Uterus (tissue), 4 donors: Measurements from ENCODE around the gene SYPL1. TPM values are rescaled to one million over a fixed set of nuclear protein-coding genes. Genes with fewer than 3 reads are reported as not detected.

Source experiments
- DNase-seq, 2 donors: peaks; one replicate each; pipeline ENCODE4 v3.0.0-alpha.2; 2019 to 2020
- H3K27ac ChIP-seq, 2 donors: fragments of 200-600 bp; sonication (generic); 1 replicate in 1 of 2; 2 replicates in 1 of 2; pipeline ENCODE4 v1.5.1; 2016 to 2018
- H3K27me3 ChIP-seq, 2 donors: fragments of 200-600 bp; sonication (generic); one replicate each; pipeline ENCODE4 v1.5.1; 2018 to 2019; ENCODE audit warnings: control low read depth in 1 of 2
- H3K36me3 ChIP-seq, 2 donors: fragments of 200-600 bp; sonication (generic); one replicate each; pipeline ENCODE4 v1.5.1; 2019; ENCODE audit warnings: control low read depth in 1 of 2
- H3K4me1 ChIP-seq, 2 donors: fragments of 200-600 bp; sonication (generic); one replicate each; pipeline ENCODE4 v1.5.1; 2018 to 2019; ENCODE audit warnings: control low read depth in 1 of 2
- H3K4me3 ChIP-seq, 2 donors: fragments of 200-600 bp; sonication (generic); 1 replicate in 1 of 2; 2 replicates in 1 of 2; pipeline ENCODE4 v1.5.1; 2018 to 2019; ENCODE audit warnings: mild to moderate bottlenecking in 1 of 2
- H3K9me3 ChIP-seq, 2 donors: fragments of 200-600 bp; sonication (generic); one replicate each; pipeline ENCODE4 v1.5.1; 2019; ENCODE audit warnings: control low read depth in 1 of 2
- POLR2A ChIP-seq, 2 donors: fragments of 450-650 bp; IDR thresholded peaks; one replicate each; pipeline ENCODE4 v1.6.1; 2016; ENCODE audit warnings: antibody characterized with exemption in 2 of 2, mild to moderate bottlenecking in 1 of 2, moderate library complexity in 1 of 2
- intact Hi-C: fragments of 100-400 bp; cut with DNase I; formaldehyde crosslinking; loops from one replicate; pipeline ENCODE4 v1.15.1; 2023; ENCODE audit warnings: low total_unique reads
- total RNA-seq, 4 donors: library from RNA; depleted of rRNA in 3 of 4; stranded (reverse); fragments of >200 nt in 3 of 4; gene quantifications; one replicate each; pipeline versions ENCODE4 v1.1.0 to v1.2.4, GENCODE V29; 2014 to 2023
- TF ChIP-seq, protein P1 (sequence below), 4 experiments: fragments of 200-600 bp in 2 of 4; fragments of 450-650 bp in 2 of 4; sonication (generic) in 2 of 4; IDR thresholded peaks; one replicate each; pipeline ENCODE4 v1.5.1; 2016 to 2019; ENCODE audit warnings: antibody characterized with exemption in 4 of 4, mild to moderate bottlenecking in 2 of 4, moderate library complexity in 1 of 4
- donor health status: DM: yes; HTN: yes; CAD: no.

SYPL1 gene
- total RNA-seq, 4 donors from 2014 or later = 123 to 220 (median 131) TPM

DNA sequence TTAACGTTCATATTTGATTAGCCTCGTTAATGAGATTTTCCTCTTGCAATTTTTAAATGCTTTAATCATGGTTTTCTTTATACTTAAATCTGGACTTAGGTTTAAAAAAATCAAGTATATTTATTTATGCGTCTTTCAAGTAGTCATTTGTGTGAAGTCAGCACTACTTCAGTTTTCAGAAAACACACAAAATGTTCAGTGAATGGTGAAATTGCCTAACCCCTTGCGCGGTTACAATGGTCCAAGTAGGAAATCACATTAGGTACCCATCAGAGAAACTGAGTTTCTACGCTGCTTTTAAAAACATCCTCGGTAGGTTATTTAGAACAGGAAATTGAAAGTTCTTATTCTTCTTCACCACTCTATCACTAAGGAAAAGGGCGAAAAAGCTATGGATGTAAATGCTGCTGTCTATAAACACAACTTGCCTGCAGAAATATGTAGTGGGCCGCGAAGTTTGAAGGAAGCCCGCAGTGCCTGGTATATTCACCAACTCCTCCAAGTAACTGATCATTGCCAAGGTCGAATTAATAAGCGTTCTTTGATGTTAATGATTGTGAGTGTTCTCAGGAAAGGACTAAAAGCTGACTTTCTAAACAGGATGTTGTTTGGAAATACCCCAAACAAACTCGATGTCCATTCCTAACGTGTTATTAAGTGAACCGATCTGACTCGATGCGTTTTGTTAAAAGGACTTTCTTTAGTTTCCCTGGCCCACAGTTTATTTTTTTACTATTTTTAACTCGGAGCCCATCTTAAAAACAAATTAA is 1.0 kb downstream of the SYPL1 start:
- Histone ChIP-seq H3K4me1 (no peaks in the 10 kb centered on the region), H3K4me3 (peak overlapping the region; percentile 70 to 82), H3K27me3 (no peaks in the 10 kb centered on the region), H3K27ac (peak overlapping the region; percentile 99 to 100), H3K9me3 (no peaks in the 10 kb centered on the region), H3K36me3 (no peaks in the 10 kb centered on the region)
- intact Hi-C loops = loop anchor here (5.0 kb wide), 1 partner anchor 44 kb away; no protein-coding TSS in a partner anchor
- no peak for DNase-seq
- TF ChIP-seq POLR2A (IDR thresholded peaks at IDR 0.05) = no peak
- TF ChIP-seq, protein P1, sequence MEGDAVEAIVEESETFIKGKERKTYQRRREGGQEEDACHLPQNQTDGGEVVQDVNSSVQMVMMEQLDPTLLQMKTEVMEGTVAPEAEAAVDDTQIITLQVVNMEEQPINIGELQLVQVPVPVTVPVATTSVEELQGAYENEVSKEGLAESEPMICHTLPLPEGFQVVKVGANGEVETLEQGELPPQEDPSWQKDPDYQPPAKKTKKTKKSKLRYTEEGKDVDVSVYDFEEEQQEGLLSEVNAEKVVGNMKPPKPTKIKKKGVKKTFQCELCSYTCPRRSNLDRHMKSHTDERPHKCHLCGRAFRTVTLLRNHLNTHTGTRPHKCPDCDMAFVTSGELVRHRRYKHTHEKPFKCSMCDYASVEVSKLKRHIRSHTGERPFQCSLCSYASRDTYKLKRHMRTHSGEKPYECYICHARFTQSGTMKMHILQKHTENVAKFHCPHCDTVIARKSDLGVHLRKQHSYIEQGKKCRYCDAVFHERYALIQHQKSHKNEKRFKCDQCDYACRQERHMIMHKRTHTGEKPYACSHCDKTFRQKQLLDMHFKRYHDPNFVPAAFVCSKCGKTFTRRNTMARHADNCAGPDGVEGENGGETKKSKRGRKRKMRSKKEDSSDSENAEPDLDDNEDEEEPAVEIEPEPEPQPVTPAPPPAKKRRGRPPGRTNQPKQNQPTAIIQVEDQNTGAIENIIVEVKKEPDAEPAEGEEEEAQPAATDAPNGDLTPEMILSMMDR (IDR thresholded peaks at IDR 0.05) = no peak

DNA sequence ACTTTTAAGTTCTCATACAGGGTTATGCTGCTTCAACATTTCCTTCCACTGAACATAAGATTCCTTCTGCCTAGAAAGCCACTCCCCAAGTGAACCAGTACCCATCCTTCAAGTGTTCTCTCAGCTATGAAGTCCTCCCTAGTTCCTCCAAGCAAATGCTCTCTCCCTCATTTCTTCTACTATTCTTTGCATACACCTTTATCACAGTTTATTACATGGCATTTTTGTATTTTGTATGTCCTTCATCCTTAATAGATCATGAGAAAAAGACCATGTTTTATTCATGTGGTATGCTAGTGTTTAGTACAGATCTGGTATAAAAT is 1.9 kb downstream of the SYPL1 start:
- no peaks in the 10 kb centered on the region for H3K9me3 ChIP-seq
- DNase-seq = no peak
- no peaks in the 10 kb centered on the region for H3K27me3 ChIP-seq
- intact Hi-C loops = loop anchor here (5.0 kb wide), 1 partner anchor 43 kb away; no protein-coding TSS in a partner anchor
- H3K4me3 ChIP-seq = peak overlapping the region; percentile 70 to 82
- no peaks in the 10 kb centered on the region for H3K4me1 ChIP-seq
- H3K27ac ChIP-seq = peak overlapping the region; percentile 99 to 100
- H3K36me3 ChIP-seq = no peaks in the 10 kb centered on the region
- TF ChIP-seq POLR2A (IDR thresholded peaks at IDR 0.05) = no peak
- TF ChIP-seq, protein P1 (IDR thresholded peaks at IDR 0.05) = no peak

DNA sequence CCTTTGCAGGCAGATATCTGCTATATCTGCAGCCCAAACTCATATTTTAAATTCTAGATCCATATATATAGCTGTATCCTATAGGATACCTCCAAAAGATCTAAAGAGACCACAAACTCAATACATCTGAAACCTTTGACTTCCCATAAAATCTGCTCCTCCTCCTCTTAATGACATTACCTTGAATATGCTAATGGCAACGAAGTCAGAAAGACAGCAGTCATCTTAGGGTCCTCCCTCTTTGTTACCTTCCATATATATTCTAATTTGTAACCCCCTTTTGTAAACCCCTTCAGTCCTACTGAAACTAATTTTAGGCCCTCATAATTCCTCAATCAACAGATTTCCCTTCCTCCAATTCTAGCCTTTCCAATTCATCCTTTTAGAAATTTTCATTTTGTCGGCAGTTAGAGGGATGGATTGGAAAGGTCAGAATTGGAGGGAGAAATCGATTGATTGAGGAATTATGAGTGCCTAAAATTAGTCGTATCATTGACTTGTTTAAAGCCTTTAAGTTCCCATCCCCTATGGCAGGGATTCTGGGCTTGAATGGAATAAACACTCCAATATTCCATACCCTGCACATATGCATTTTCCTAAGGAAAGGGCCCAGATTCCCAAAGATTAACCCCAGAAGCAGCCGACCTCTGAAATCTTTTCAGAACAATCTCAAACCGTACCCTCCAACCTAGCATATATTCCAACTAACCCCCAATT is 2.4 kb downstream of the SYPL1 start:
- TF ChIP-seq, protein P1 (IDR thresholded peaks at IDR 0.05) = no peak
- no peak for TF ChIP-seq POLR2A (IDR thresholded peaks at IDR 0.05)
- intact Hi-C loops = loop anchor here (5.0 kb wide), 1 partner anchor 42 kb away; no protein-coding TSS in a partner anchor
- H3K27ac ChIP-seq = peak overlapping the region; percentile 99 to 100
- no peaks in the 10 kb centered on the region for H3K4me1 ChIP-seq
- DNase-seq = no peak
- peak overlapping the region; percentile 70 to 82 for H3K4me3 ChIP-seq
- H3K36me3 ChIP-seq = no peaks in the 10 kb centered on the region
- H3K27me3 ChIP-seq = no peaks in the 10 kb centered on the region
- H3K9me3 ChIP-seq = no peaks in the 10 kb centered on the region

DNA sequence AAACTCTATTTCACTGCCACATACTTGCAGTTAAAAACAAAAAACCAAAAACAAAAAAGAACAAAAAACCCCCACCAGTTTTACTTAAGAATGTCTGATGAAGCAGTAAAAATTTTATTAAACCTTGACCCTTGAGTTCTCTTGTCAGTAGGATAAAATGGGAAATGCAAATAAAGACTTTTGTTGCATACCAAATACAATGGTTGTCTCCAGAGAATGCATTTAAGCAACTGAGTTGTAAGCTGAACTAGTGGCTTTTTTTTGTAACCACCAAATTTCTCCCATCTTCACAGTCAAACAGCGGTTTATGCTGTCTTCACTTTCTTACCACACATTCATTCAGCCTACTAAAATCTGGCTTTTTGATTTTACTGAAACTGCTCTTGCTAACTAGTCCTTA is 3.1 kb downstream of the SYPL1 start:
- intact Hi-C loops = no loop called here

More for the DNA sequence above, 3.1 kb downstream of the SYPL1 start:
- no peaks in the 10 kb centered on the region for H3K36me3 ChIP-seq
- no peak for DNase-seq
- H3K27ac ChIP-seq = peak overlapping the region; percentile 66 to 100
- no peak for TF ChIP-seq POLR2A (IDR thresholded peaks at IDR 0.05)
- TF ChIP-seq, protein P1 (IDR thresholded peaks at IDR 0.05) = no peak
- no peaks in the 10 kb centered on the region for H3K27me3 ChIP-seq
- peak overlapping the region in 1 of 2 donors; percentile 5 for H3K4me3 ChIP-seq
- no peaks in the 10 kb centered on the region for H3K4me1 ChIP-seq
- H3K9me3 ChIP-seq = no peaks in the 10 kb centered on the region
